Epidermal melanocyte (primary cell): Measurements from ENCODE around the gene RALB.
"Not testable (repeated sequence)": the region's sequence is repeated elsewhere in the genome, so short reads cannot be mapped to it uniquely, and the experiment has no call there.

Experiments used
- DNase-seq: peaks from one replicate; pipeline ENCODE4 v3.0.0; 2011; ENCODE audit warnings: low spot score; ENCODE audit not compliant: insufficient read length

Gene RALB

GRCh38 chr2:120224735-120225548, 27.7 kb upstream of the RALB start:
- DNase-seq, result no peak

GRCh38 chr2:120225549-120226065, 27.0 kb upstream of the RALB start:
- DNase-seq, result no peak

GRCh38 chr2:120226316-120226715, 26.3 kb upstream of the RALB start:
- DNase-seq, result no peak

GRCh38 chr2:120227111-120227991, 25.3 kb upstream of the RALB start:
- DNase-seq, result no peak

GRCh38 chr2:120228503-120228902, 24.1 kb upstream of the RALB start:
- DNase-seq, result no peak

- no peak for DNase-seq
Observed at GRCh38 chr2:120229341-120229740, 23.3 kb upstream of the RALB start.

GRCh38 chr2:120230515-120231471, 21.9 kb upstream of the RALB start:
- DNase-seq, result no peak

GRCh38 chr2:120231564-120231973, 21.1 kb upstream of the RALB start:
- DNase-seq, result no peak

GRCh38 chr2:120231974-120232635, 20.5 kb upstream of the RALB start:
- no peak for DNase-seq

- no peak for DNase-seq
Observed at GRCh38 chr2:120233292-120233691, 19.4 kb upstream of the RALB start.

GRCh38 chr2:120235158-120235557, 17.5 kb upstream of the RALB start:
- DNase-seq, result not testable (repeated sequence)

- no peak for DNase-seq
Observed at GRCh38 chr2:120235681-120236080, 17.0 kb upstream of the RALB start.

GRCh38 chr2:120236316-120236715, 16.3 kb upstream of the RALB start:
- DNase-seq, result no peak

- no peak for DNase-seq
Observed at GRCh38 chr2:120236791-120237190, 15.9 kb upstream of the RALB start.

- DNase-seq, result no peak
Observed at GRCh38 chr2:120237491-120237902, 15.2 kb upstream of the RALB start.

- no peak for DNase-seq
Observed at GRCh38 chr2:120238728-120239487, 13.7 kb upstream of the RALB start.

GRCh38 chr2:120239488-120240287, 13.0 kb upstream of the RALB start:
- no peak for DNase-seq

- DNase-seq, result no peak
Observed at GRCh38 chr2:120240901-120241429, 11.7 kb upstream of the RALB start.

- DNase-seq, result no peak
Observed at GRCh38 chr2:120241684-120242083, 11.0 kb upstream of the RALB start.
